Esophagus muscularis mucosa (tissue), 4 donors: ENCODE data around the gene TCERG1L.

ENCODE experiments used
- CTCF ChIP-seq, 3 experiments: fragments of 200-600 bp in 2 of 3; fragments of 450-650 bp in 1 of 3; sonication (generic) in 2 of 3; IDR thresholded peaks; one replicate each; pipeline ENCODE4 v1.5.1; 2017 to 2019; ENCODE audit warnings: antibody characterized with exemption in 3 of 3, mild to moderate bottlenecking in 2 of 3, moderate library complexity in 1 of 3
- EP300 ChIP-seq: sonication (generic); formaldehyde crosslinking; IDR thresholded peaks from one replicate; pipeline ENCODE4 v1.6.1; 2017; ENCODE audit warnings: antibody characterized with exemption
- POLR2A ChIP-seq: fragments of 450-650 bp; IDR thresholded peaks from one replicate; pipeline ENCODE4 v1.6.1; 2017; ENCODE audit warnings: antibody characterized with exemption, moderate library complexity, mild to moderate bottlenecking, low read depth
- POLR2AphosphoS5 ChIP-seq, 2 donors: sonication (generic); formaldehyde crosslinking; IDR thresholded peaks; one replicate each; pipeline ENCODE4 v1.6.1; 2017; ENCODE audit warnings: antibody characterized with exemption in 2 of 2

- no peak for TF ChIP-seq POLR2A
- TF ChIP-seq CTCF (IDR thresholded peaks at IDR 0.05): no peak
- no peak for TF ChIP-seq POLR2AphosphoS5 (IDR thresholded peaks at IDR 0.05)
- TF ChIP-seq EP300: no peak
Measured at GRCh38 chr10:131131726-131132591, 179.6 kb downstream of the TCERG1L start.
